SU-DHL-6 (cell line): ENCODE data around the gene GARIN5B.

ENCODE experiments used
- H2AFZ ChIP-seq: fragments of 200-600 bp; sonication (generic); 2 replicates; pipeline ENCODE4 v1.6.1; 2014; ENCODE audit warnings: low read depth, mild to moderate bottlenecking, moderate library complexity, mixed read lengths, antibody characterized with exemption, low read length; ENCODE audit not compliant: severe bottlenecking
- H3F3A ChIP-seq: fragments of 200-600 bp; shearing (Covaris generic); 2 replicates; pipeline ENCODE4 v1.6.0; 2016; ENCODE audit warnings: antibody characterized with exemption, mild to moderate bottlenecking; ENCODE audit not compliant: insufficient read depth
- H3K27ac ChIP-seq: fragments of 200-600 bp; sonication (generic); 2 replicates; pipeline ENCODE4 v1.5.1; 2016; ENCODE audit warnings: low read depth, mild to moderate bottlenecking, low read length, moderate library complexity, mixed read lengths
- H3K27me3 ChIP-seq: fragments of 200-600 bp; sonication (generic), shearing (Covaris generic); 2 replicates; pipeline ENCODE4 v1.6.0; 2014; ENCODE audit warnings: mild to moderate bottlenecking, low read length
- H3K36me3 ChIP-seq: fragments of 200-600 bp; sonication (generic); 2 replicates; pipeline ENCODE4 v1.6.1; 2014; ENCODE audit warnings: mild to moderate bottlenecking, low read length, mixed read lengths
- H3K4me2 ChIP-seq: fragments of 300-600, 200-600 bp; shearing (Covaris generic), sonication (generic); 2 replicates; pipeline ENCODE4 v1.6.0; 2014; ENCODE audit warnings: low read length, low read depth, mild to moderate bottlenecking; ENCODE audit not compliant: poor library complexity, severe bottlenecking
- H3K4me3 ChIP-seq: fragments of 200-600 bp; sonication (generic); 2 replicates; pipeline ENCODE4 v1.5.1; 2014; ENCODE audit warnings: antibody characterized with exemption, low read length, mild to moderate bottlenecking, mixed read lengths; ENCODE audit not compliant: insufficient read depth, poor library complexity, severe bottlenecking
- H3K79me2 ChIP-seq: fragments of 200-600 bp; sonication (generic); 2 replicates; pipeline ENCODE4 v1.6.1; 2014; ENCODE audit warnings: mild to moderate bottlenecking, low read length, moderate library complexity; ENCODE audit not compliant: insufficient read depth
- H3K9ac ChIP-seq: fragments of 200-600 bp; sonication (generic); 2 replicates; pipeline ENCODE4 v1.7.0; 2014; ENCODE audit warnings: mild to moderate bottlenecking, low read length
- H3K9me2 ChIP-seq: fragments of 200-600 bp; sonication (generic); replicated peaks from 2 replicates; pipeline ENCODE4 v1.6.1; 2014; ENCODE audit warnings: low read length; ENCODE audit not compliant: insufficient read depth
- H3K9me3 ChIP-seq: fragments of 200-600 bp; sonication (generic); 2 replicates; pipeline ENCODE4 v1.6.1; 2014; ENCODE audit warnings: low read length, mixed read lengths; ENCODE audit not compliant: insufficient read depth
- H4K20me1 ChIP-seq: fragments of 200-600 bp; sonication (generic); 2 replicates; pipeline ENCODE4 v1.6.1; 2014; ENCODE audit warnings: low read depth, mild to moderate bottlenecking, antibody characterized with exemption, low read length, moderate library complexity, mixed read lengths
- EZH2phosphoT487 ChIP-seq: fragments of 200-600 bp; sonication (generic), shearing (Covaris generic); conservative IDR thresholded peaks from 2 replicates; pipeline ENCODE4 v1.6.1; 2018; ENCODE audit warnings: mild to moderate bottlenecking, antibody characterized with exemption, low read length, moderate library complexity, mixed read lengths
- TF ChIP-seq, protein P1 (sequence below): fragments of 200-600 bp; sonication (generic); IDR thresholded peaks from one replicate; pipeline ENCODE4 v1.5.1; 2017; ENCODE audit warnings: antibody characterized with exemption, mild to moderate bottlenecking, low read length, moderate library complexity; ENCODE audit not compliant: insufficient read depth, poor library complexity, severe bottlenecking

Gene GARIN5B

DNA sequence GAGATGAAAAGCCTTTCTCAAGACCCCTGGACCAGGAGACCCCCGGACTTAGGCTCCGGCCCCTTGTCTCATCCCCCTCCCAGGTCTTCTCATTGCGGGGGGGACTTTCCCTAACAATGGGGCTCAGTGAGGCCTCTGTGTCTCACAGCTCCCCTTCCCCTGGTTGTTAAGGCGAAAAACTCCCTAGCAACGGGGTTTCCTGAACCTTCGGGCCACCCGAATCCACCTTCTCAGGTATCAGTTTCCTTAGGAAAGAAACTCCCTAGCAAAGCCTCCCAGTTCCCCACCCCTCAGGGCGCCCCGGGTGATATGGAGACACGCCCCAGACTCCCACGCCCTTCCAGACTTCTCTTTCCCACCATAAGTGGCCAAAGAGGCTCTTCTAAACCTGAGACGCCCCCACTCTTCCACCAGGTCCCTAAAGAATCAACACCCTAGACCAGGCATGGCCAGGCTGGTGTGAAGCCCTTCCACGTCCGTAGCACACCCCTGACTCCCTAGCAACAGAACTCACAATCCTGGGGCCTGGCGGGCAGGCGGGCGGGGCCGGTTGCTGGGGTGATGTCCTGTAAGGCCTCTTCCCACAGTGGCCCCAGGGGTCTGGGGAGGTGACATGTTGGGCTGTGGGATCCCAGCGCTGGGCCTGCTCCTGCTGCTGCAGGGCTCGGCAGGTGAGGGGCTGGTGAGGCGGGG, 13.3 kb upstream of the GARIN5B start, which contains the start of gene TMEM190:
TMEM190 (plus strand) TSS at position 586 of the 693 bp plus-strand sequence; CDS start at position 614, 28 bp downstream.
- H3K9ac ChIP-seq, result no peak within 1 kb of the TSS
- no peaks in the 10 kb centered on the region for H3K36me3 ChIP-seq
- H4K20me1 ChIP-seq, result no peaks in the 10 kb centered on the region
- H3K9me3 ChIP-seq, result no peaks in the 10 kb centered on the region
- no peak within 1 kb of the TSS for H3K4me3 ChIP-seq
- H3K9me2 ChIP-seq, result no peaks in the 10 kb centered on the region
- no peaks in the 10 kb centered on the region for H3F3A ChIP-seq
- H3K79me2 ChIP-seq, result no peaks in the 10 kb centered on the region
- H3K4me2 ChIP-seq, result no peak within 1 kb of the TSS
- H2AFZ ChIP-seq, result no peak within 1 kb of the TSS
- no peaks in the 10 kb centered on the region for H3K27me3 ChIP-seq
- H3K27ac ChIP-seq, result no peak within 1 kb of the TSS
- TF ChIP-seq EZH2phosphoT487, result no peak
- TF ChIP-seq, protein P1, sequence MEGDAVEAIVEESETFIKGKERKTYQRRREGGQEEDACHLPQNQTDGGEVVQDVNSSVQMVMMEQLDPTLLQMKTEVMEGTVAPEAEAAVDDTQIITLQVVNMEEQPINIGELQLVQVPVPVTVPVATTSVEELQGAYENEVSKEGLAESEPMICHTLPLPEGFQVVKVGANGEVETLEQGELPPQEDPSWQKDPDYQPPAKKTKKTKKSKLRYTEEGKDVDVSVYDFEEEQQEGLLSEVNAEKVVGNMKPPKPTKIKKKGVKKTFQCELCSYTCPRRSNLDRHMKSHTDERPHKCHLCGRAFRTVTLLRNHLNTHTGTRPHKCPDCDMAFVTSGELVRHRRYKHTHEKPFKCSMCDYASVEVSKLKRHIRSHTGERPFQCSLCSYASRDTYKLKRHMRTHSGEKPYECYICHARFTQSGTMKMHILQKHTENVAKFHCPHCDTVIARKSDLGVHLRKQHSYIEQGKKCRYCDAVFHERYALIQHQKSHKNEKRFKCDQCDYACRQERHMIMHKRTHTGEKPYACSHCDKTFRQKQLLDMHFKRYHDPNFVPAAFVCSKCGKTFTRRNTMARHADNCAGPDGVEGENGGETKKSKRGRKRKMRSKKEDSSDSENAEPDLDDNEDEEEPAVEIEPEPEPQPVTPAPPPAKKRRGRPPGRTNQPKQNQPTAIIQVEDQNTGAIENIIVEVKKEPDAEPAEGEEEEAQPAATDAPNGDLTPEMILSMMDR, result no peak

DNA sequence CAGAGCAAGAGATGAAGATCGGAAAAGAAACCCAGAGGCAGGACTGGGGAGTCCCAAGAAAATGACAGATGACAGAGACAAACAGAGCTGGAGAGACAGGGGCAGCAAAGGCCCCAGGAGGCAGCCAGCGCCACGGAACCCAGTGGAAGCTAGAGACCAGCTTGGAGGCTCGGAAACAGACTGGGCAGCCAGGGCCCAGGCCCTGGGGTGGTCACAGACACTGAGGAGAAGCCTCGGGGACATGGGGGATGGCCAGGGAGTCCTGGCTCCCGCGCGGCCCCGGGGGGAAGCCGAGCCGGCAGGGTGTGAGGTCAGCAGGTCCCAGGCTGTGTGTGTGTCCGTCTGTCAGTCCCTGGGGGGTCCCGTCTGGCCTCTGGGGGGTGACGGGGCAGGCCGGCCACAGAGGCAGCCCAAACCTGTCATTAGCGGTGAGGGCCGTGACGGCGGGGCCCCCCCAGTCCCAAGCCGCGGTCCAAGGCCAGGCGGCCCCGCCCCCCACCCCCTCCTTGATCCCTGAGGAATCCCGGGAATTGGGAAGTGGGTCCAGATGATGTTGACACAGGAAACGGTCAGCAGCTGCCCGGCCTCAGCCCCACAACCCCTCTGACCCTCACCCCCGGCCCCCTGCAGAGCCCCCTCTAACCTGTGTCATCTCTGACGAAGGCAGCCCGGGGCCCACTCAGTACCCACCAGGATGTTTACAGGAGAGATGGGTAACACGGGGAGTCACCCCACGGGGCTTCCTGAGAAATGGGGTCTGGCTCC, 11.1 kb upstream of the GARIN5B start:
- Histone ChIP-seq H3K9me2 (no peaks in the 10 kb centered on the region), H4K20me1 (no peaks in the 10 kb centered on the region), H3F3A (no peaks in the 10 kb centered on the region), H3K9me3 (no peaks in the 10 kb centered on the region), H3K27me3 (no peaks in the 10 kb centered on the region), H3K4me2 (no peak overlapping the region), H3K9ac (no peak overlapping the region), H2AFZ (no peak overlapping the region), H3K27ac (no peak overlapping the region), H3K4me3 (no peak overlapping the region), H3K79me2 (no peaks in the 10 kb centered on the region), H3K36me3 (no peaks in the 10 kb centered on the region)
- TF ChIP-seq EZH2phosphoT487, result no peak
- TF ChIP-seq, protein P1, result no peak

DNA sequence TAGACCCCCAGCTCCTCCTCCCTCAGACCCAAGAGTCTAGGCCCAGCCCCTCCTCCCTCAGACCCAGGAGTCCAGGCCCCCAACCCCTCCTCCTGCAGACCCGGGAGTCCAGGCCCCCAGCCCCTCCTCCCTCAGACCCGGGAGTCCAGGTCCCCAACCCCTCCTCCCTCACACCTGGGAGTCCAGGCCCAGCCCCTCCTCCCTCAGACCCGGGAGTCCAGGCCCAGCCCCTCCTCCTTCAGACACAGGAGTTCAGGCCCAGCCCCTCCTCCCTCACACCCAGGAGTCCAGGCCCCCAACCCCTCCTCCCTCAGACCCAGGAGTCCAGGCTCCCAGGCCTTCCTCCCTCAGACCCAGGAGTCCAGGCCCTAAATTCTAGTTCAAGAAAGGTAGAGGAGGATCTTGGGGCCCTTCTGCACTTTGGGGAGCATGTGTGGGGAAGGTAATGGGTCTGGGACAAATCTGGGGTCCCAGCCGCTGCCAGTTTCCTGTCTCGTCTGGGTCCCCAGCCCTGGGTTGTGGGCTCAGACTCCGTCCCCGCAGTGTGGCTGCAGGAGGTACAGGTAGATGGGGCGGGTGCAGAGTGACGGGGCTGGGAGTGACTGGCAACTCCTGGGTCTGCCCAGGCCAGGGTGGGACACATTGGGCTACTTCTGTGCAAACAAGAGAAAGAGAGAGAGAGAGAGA, 10.4 kb upstream of the GARIN5B start:
- Histone ChIP-seq H4K20me1 (no peaks in the 10 kb centered on the region), H3K4me3 (no peak overlapping the region), H3F3A (no peaks in the 10 kb centered on the region), H3K79me2 (no peaks in the 10 kb centered on the region), H3K27ac (no peak overlapping the region), H3K9me3 (no peaks in the 10 kb centered on the region), H2AFZ (no peak overlapping the region), H3K9me2 (no peaks in the 10 kb centered on the region), H3K9ac (no peak overlapping the region), H3K4me2 (no peak overlapping the region), H3K27me3 (no peaks in the 10 kb centered on the region), H3K36me3 (no peaks in the 10 kb centered on the region)
- TF ChIP-seq EZH2phosphoT487, result no peak
